Inflammatory macrophage treated with lipopolysaccharide for 4 hours (primary cell): ENCODE results near the gene VPS52.
"Not testable (repeated sequence)": the region's sequence is repeated elsewhere in the genome, so short reads cannot be mapped to it uniquely, and the experiment has no call there.

Source experiments
- DNase-seq: peaks from one replicate; pipeline ENCODE4 v3.0.0-alpha.2; 2020

VPS52 gene

GRCh38 chr6:33299237-33299944 is 27.7 kb upstream of the VPS52 start:
- peak; percentile 92 for DNase-seq

- peak; percentile 57 for DNase-seq
Measured at GRCh38 chr6:33298773-33299236, 27.1 kb upstream of the VPS52 start, which contains the start of gene RGL2. Gene RGL2, minus strand, starts transcription at chr6:33298942. Its CDS starts 332 bp downstream, at chr6:33298610.

- peak; percentile 63 for DNase-seq
Measured at GRCh38 chr6:33297956-33298772, 26.5 kb upstream of the VPS52 start.

GRCh38 chr6:33297406-33297955 is 25.8 kb upstream of the VPS52 start:
- no peak for DNase-seq

- DNase-seq, result no peak
Measured at GRCh38 chr6:33296797-33297405, 25.2 kb upstream of the VPS52 start.

GRCh38 chr6:33295621-33296369 is 24.1 kb upstream of the VPS52 start:
- no peak for DNase-seq

GRCh38 chr6:33294086-33294823 is 22.6 kb upstream of the VPS52 start:
- DNase-seq, result no peak

- DNase-seq, result no peak
Measured at GRCh38 chr6:33292996-33293682, 21.5 kb upstream of the VPS52 start.

GRCh38 chr6:33290459-33290858 is 18.8 kb upstream of the VPS52 start:
- no peak for DNase-seq

GRCh38 chr6:33289784-33290315 is 18.2 kb upstream of the VPS52 start:
- no peak for DNase-seq

GRCh38 chr6:33288921-33289783 is 17.5 kb upstream of the VPS52 start, which contains the start of the genes PFDN6 and WDR46:
Gene PFDN6, plus strand, starts transcription at chr6:33289601. Its CDS starts 256 bp downstream, at chr6:33289857.
Gene WDR46, minus strand, starts transcription at chr6:33289239. Its CDS starts 69 bp downstream, at chr6:33289170.
- DNase-seq, result peak; percentile 92

GRCh38 chr6:33288141-33288920 is 16.7 kb upstream of the VPS52 start:
- no peak for DNase-seq

GRCh38 chr6:33286946-33287914 is 15.6 kb upstream of the VPS52 start:
- DNase-seq, result no peak

GRCh38 chr6:33285214-33285613 is 13.5 kb upstream of the VPS52 start:
- DNase-seq, result not testable (repeated sequence)

- no peak for DNase-seq
Measured at GRCh38 chr6:33280539-33280938, 8.9 kb upstream of the VPS52 start.

GRCh38 chr6:33279971-33280511 is 8.4 kb upstream of the VPS52 start:
- peak; percentile 55 for DNase-seq

- DNase-seq, result no peak
Measured at GRCh38 chr6:33279257-33279695, 7.6 kb upstream of the VPS52 start.
